SK-N-MC (cell line): ENCODE measurements around the gene TM7SF2.

Source experiments
- FOXP2 ChIP-seq: optimal IDR thresholded peaks from 2 replicates; pipeline ENCODE3; 2011; ENCODE audit warnings: mild to moderate bottlenecking, moderate library complexity; ENCODE audit not compliant: insufficient read depth; ENCODE audit errors: extremely low read length, control extremely low read depth
- POLR2AphosphoS5 ChIP-seq: IDR thresholded peaks from 2 replicates; pipeline ENCODE4 v1.6.1; 2012; ENCODE audit warnings: mild to moderate bottlenecking, low read depth, low read length, borderline replicate concordance

DNA sequence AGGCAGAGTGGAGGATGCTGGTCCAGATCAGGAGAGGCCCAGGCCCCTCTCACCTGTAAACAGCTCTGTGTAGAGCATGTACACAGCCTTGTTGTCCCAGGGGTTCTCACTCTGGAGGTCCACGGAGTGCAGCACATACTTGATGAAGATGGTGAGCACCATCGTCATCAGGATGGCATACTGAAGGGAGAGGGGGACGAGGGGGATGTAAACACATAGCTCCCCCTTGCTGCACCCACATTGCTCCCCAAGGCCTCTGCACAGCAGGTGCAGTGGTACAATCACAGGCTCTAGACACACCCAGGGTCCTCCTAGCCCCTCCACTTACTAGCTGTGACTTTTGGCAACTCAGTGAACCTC, 19.7 kb downstream of the TM7SF2 start:
- no peak for TF ChIP-seq FOXP2
- TF ChIP-seq POLR2AphosphoS5: no peak
